HG03139 (cell line): ENCODE measurements around the gene PLA2R1.

Source experiments
- ATAC-seq: cut with Tn5 transposase; IDR thresholded peaks from one replicate; pipeline ENCODE4 v1.9.1; 2021; ENCODE audit not compliant: unreplicated experiment

The PLA2R1 gene

GRCh38 chr2:159938395-159938794 lies 124.0 kb downstream of the PLA2R1 start:
- no peak for ATAC-seq

GRCh38 chr2:159936471-159936870 lies 125.9 kb downstream of the PLA2R1 start:
- no peak for ATAC-seq

- ATAC-seq, result peak; percentile 89
Observed at GRCh38 chr2:159933727-159934049, 128.7 kb downstream of the PLA2R1 start.

- peak; percentile 38 for ATAC-seq
Observed at GRCh38 chr2:159933040-159933726, 129.2 kb downstream of the PLA2R1 start.

GRCh38 chr2:159926695-159927094 lies 135.7 kb downstream of the PLA2R1 start:
- ATAC-seq, result no peak

- no peak for ATAC-seq
Observed at GRCh38 chr2:159925975-159926374, 136.4 kb downstream of the PLA2R1 start.

- ATAC-seq, result peak; percentile 49
Observed at GRCh38 chr2:159922563-159922962, 139.9 kb downstream of the PLA2R1 start.

GRCh38 chr2:159921752-159922404 lies 140.5 kb downstream of the PLA2R1 start:
- peak; percentile 95 for ATAC-seq

- ATAC-seq, result no peak
Observed at GRCh38 chr2:159916511-159916910, 145.9 kb downstream of the PLA2R1 start.

GRCh38 chr2:159913900-159914299 lies 148.5 kb downstream of the PLA2R1 start:
- ATAC-seq, result no peak

GRCh38 chr2:159912580-159912979 lies 149.8 kb downstream of the PLA2R1 start:
- no peak for ATAC-seq

- no peak for ATAC-seq
Observed at GRCh38 chr2:159910951-159911350, 151.5 kb downstream of the PLA2R1 start.

GRCh38 chr2:159908623-159909022 lies 153.8 kb downstream of the PLA2R1 start:
- ATAC-seq, result no peak

GRCh38 chr2:159907909-159908308 lies 154.5 kb downstream of the PLA2R1 start:
- ATAC-seq, result no peak

GRCh38 chr2:159905926-159906714 lies 156.3 kb downstream of the PLA2R1 start:
- ATAC-seq, result no peak

- peak; percentile 42 for ATAC-seq
Observed at GRCh38 chr2:159904959-159905305, 157.5 kb downstream of the PLA2R1 start.

GRCh38 chr2:159904127-159904958 lies 158.1 kb downstream of the PLA2R1 start, which contains the start of gene LY75:
Gene LY75 (minus strand): TSS chr2:159904756.
- peak; percentile 83 for ATAC-seq

- ATAC-seq, result peak; percentile 18
Observed at GRCh38 chr2:159903443-159904126, 158.8 kb downstream of the PLA2R1 start.

- ATAC-seq, result no peak
Observed at GRCh38 chr2:159902722-159903121, 159.7 kb downstream of the PLA2R1 start.

- ATAC-seq, result no peak
Observed at GRCh38 chr2:159900343-159900742, 162.1 kb downstream of the PLA2R1 start.

- ATAC-seq, result no peak
Observed at GRCh38 chr2:159898441-159898840, 164.0 kb downstream of the PLA2R1 start.
